ENCODE data around the gene TSHZ3.

DNA sequence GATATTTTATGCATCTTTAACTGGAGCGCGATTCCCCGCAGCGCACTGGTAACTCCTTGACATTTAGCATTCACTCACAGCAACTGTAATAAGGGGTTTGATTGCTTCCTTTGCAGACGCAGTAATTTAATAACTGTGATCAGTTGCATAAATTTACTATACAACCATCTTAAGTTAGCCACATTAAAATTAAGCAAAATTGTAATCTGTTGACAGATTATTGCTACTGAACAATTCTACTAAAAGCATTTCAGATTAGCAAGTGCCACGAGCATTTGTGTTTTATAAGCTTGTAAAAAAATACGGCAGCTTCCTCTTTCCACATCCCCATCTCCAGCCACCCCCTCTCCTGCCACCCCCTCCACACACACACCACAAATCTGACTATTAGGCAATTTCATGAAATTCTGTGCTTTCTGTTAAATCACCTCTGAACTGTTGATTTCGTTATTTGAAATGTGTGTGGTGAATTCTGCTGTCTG, 44.4 kb downstream of the TSHZ3 start:
- TF ChIP-seq, protein P1, sequence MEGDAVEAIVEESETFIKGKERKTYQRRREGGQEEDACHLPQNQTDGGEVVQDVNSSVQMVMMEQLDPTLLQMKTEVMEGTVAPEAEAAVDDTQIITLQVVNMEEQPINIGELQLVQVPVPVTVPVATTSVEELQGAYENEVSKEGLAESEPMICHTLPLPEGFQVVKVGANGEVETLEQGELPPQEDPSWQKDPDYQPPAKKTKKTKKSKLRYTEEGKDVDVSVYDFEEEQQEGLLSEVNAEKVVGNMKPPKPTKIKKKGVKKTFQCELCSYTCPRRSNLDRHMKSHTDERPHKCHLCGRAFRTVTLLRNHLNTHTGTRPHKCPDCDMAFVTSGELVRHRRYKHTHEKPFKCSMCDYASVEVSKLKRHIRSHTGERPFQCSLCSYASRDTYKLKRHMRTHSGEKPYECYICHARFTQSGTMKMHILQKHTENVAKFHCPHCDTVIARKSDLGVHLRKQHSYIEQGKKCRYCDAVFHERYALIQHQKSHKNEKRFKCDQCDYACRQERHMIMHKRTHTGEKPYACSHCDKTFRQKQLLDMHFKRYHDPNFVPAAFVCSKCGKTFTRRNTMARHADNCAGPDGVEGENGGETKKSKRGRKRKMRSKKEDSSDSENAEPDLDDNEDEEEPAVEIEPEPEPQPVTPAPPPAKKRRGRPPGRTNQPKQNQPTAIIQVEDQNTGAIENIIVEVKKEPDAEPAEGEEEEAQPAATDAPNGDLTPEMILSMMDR (IDR thresholded peaks at IDR 0.05): no peak
- TF ChIP-seq POLR2A (IDR thresholded peaks at IDR 0.05): no peak

All from uterus (tissue), 2 donors.